Measurements from ENCODE around the gene TMBIM1. TPM values are rescaled to one million over a fixed set of nuclear protein-coding genes. Genes with fewer than 3 reads are reported as not detected.
A peak's percentile ranks its signal among the peaks of the same experiment; 100 is the strongest.

TMBIM1 gene
- total RNA-seq, 1 donor from 2014 or later, result 86.4 TPM

- peaks cover 2% of the 10 kb centered on the region for H3K4me1 Mint-ChIP-seq (ENCODE audit: unreplicated experiment)
- no peak for DNase-seq (ENCODE audit: extremely low spot score, unreplicated experiment)
- no peak overlapping the region for H3K4me3 Mint-ChIP-seq (ENCODE audit: unreplicated experiment)
- TF ChIP-seq CTCF (IDR thresholded peaks at IDR 0.05), result no peak
- H3K27me3 Mint-ChIP-seq (ENCODE audit: unreplicated experiment), result no peaks in the 10 kb centered on the region
- H3K36me3 Mint-ChIP-seq (ENCODE audit: unreplicated experiment), result peaks cover 61% of the 10 kb centered on the region
- H3K27ac Mint-ChIP-seq (ENCODE audit: unreplicated experiment), result peak overlapping the region; percentile 28
- H3K9me3 Mint-ChIP-seq (ENCODE audit: unreplicated experiment), result no peaks in the 10 kb centered on the region
Observed at GRCh38 chr2:218244204-218244603, 48.1 kb downstream of the TMBIM1 start.

GRCh38 chr2:218238887-218239286 is 53.4 kb downstream of the TMBIM1 start:
- Mint-ChIP-seq H3K27ac (ENCODE audit: unreplicated experiment) (no peak overlapping the region), H3K4me1 (ENCODE audit: unreplicated experiment) (no peaks in the 10 kb centered on the region), H3K9me3 (ENCODE audit: unreplicated experiment) (no peaks in the 10 kb centered on the region), H3K27me3 (ENCODE audit: unreplicated experiment) (no peaks in the 10 kb centered on the region), H3K36me3 (ENCODE audit: unreplicated experiment) (peaks cover 59% of the 10 kb centered on the region), H3K4me3 (ENCODE audit: unreplicated experiment) (no peak overlapping the region)
- no peak for TF ChIP-seq CTCF (IDR thresholded peaks at IDR 0.05)
- no peak for DNase-seq (ENCODE audit: extremely low spot score, unreplicated experiment)

- no peak for TF ChIP-seq CTCF (IDR thresholded peaks at IDR 0.05)
- Mint-ChIP-seq H3K27ac (ENCODE audit: unreplicated experiment) (no peak overlapping the region), H3K4me1 (ENCODE audit: unreplicated experiment) (no peaks in the 10 kb centered on the region), H3K4me3 (ENCODE audit: unreplicated experiment) (no peak overlapping the region), H3K9me3 (ENCODE audit: unreplicated experiment) (no peaks in the 10 kb centered on the region), H3K27me3 (ENCODE audit: unreplicated experiment) (no peaks in the 10 kb centered on the region), H3K36me3 (ENCODE audit: unreplicated experiment) (peaks cover 58% of the 10 kb centered on the region)
- no peak for DNase-seq (ENCODE audit: extremely low spot score, unreplicated experiment)
Observed at GRCh38 chr2:218236829-218237228, 55.5 kb downstream of the TMBIM1 start.

- Mint-ChIP-seq H3K27me3 (ENCODE audit: unreplicated experiment) (no peaks in the 10 kb centered on the region), H3K9me3 (ENCODE audit: unreplicated experiment) (no peaks in the 10 kb centered on the region), H3K4me1 (ENCODE audit: unreplicated experiment) (peaks cover 16% of the 10 kb centered on the region), H3K27ac (ENCODE audit: unreplicated experiment) (no peak overlapping the region), H3K4me3 (ENCODE audit: unreplicated experiment) (no peak overlapping the region), H3K36me3 (ENCODE audit: unreplicated experiment) (peaks cover 60% of the 10 kb centered on the region)
- DNase-seq (ENCODE audit: extremely low spot score, unreplicated experiment), result no peak
- no peak for TF ChIP-seq CTCF (IDR thresholded peaks at IDR 0.05)
Observed at GRCh38 chr2:218235017-218235416, 57.3 kb downstream of the TMBIM1 start.

GRCh38 chr2:218234521-218234920 is 57.8 kb downstream of the TMBIM1 start:
- no peak overlapping the region for H3K4me3 Mint-ChIP-seq (ENCODE audit: unreplicated experiment)
- no peak for TF ChIP-seq CTCF (IDR thresholded peaks at IDR 0.05)
- no peaks in the 10 kb centered on the region for H3K9me3 Mint-ChIP-seq (ENCODE audit: unreplicated experiment)
- no peak for DNase-seq (ENCODE audit: extremely low spot score, unreplicated experiment)
- H3K36me3 Mint-ChIP-seq (ENCODE audit: unreplicated experiment), result peaks cover 60% of the 10 kb centered on the region
- H3K27me3 Mint-ChIP-seq (ENCODE audit: unreplicated experiment), result no peaks in the 10 kb centered on the region
- H3K27ac Mint-ChIP-seq (ENCODE audit: unreplicated experiment), result no peak overlapping the region
- H3K4me1 Mint-ChIP-seq (ENCODE audit: unreplicated experiment), result peaks cover 21% of the 10 kb centered on the region
